HG03045 (cell line): ENCODE measurements around the gene SLC35E1.

Experiments
- ATAC-seq: cut with Tn5 transposase; IDR thresholded peaks from one replicate; pipeline ENCODE4 v1.9.1; 2021; ENCODE audit warnings: mild to moderate bottlenecking, moderate library complexity; ENCODE audit not compliant: unreplicated experiment

SLC35E1 gene

GRCh38 chr19:16584248-16585093, 12.3 kb upstream of the SLC35E1 start:
- peak; percentile 49 for ATAC-seq

- no peak for ATAC-seq
These were observed 10.5 kb upstream of the SLC35E1 start for GRCh38 chr19:16582486-16583261.

- no peak for ATAC-seq
These were observed 9.7 kb upstream of the SLC35E1 start for GRCh38 chr19:16581971-16582343.

GRCh38 chr19:16581145-16581970, 9.1 kb upstream of the SLC35E1 start:
- ATAC-seq = no peak

GRCh38 chr19:16579381-16579780, 7.2 kb upstream of the SLC35E1 start:
- no peak for ATAC-seq

- no peak for ATAC-seq
These were observed 5.3 kb upstream of the SLC35E1 start for GRCh38 chr19:16577531-16577985.

GRCh38 chr19:16576690-16577530, 4.7 kb upstream of the SLC35E1 start:
- no peak for ATAC-seq

- ATAC-seq = no peak
These were observed 3.9 kb upstream of the SLC35E1 start for GRCh38 chr19:16575861-16576689.

- no peak for ATAC-seq
These were observed 3.1 kb upstream of the SLC35E1 start for GRCh38 chr19:16575282-16575681.

GRCh38 chr19:16573925-16574324, 1.7 kb upstream of the SLC35E1 start:
- no peak for ATAC-seq

GRCh38 chr19:16573296-16573695, 1.1 kb upstream of the SLC35E1 start:
- no peak for ATAC-seq

- ATAC-seq = peak; percentile 22
These were observed 338 bp downstream of the SLC35E1 start for GRCh38 chr19:16571822-16572331.

GRCh38 chr19:16571283-16571682, 932 bp downstream of the SLC35E1 start:
- ATAC-seq = no peak

- ATAC-seq = no peak
These were observed 2.5 kb downstream of the SLC35E1 start for GRCh38 chr19:16569609-16570320.

GRCh38 chr19:16566702-16567101, 5.5 kb downstream of the SLC35E1 start:
- ATAC-seq = no peak

GRCh38 chr19:16566161-16566560, 6.1 kb downstream of the SLC35E1 start:
- no peak for ATAC-seq

GRCh38 chr19:16564842-16565241, 7.4 kb downstream of the SLC35E1 start:
- no peak for ATAC-seq

- ATAC-seq = no peak
These were observed 9.6 kb downstream of the SLC35E1 start for GRCh38 chr19:16562608-16563025.
